Measurements from ENCODE around the gene FSHR. TPM values are rescaled to one million over a fixed set of nuclear protein-coding genes. Genes with fewer than 3 reads are reported as not detected.

FSHR gene
- total RNA-seq, 1 experiment from 2014 or later = not detected

DNA sequence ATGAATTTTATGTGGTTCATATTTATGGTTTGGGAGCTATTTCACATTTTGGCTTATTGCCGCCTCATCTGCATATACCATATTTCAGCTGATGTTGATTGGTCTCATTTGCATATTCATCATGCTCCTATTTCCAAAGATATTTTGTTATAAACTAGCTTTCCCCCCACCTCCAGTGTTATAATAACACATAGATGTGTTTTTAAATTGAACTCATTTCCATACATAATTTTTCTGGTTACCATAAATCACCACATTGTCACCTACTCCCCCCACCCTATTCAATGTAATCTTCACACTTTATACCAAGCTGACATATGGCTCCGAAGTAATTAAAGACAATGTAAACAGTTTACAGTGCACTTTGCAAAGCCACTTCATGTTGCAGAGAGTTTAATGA, 101.2 kb downstream of the FSHR start:
- Histone ChIP-seq H3K27me3 (ENCODE audit: low read length) (no peaks in the 10 kb centered on the region), H3K36me3 (ENCODE audit: insufficient read depth, low read length) (no peaks in the 10 kb centered on the region), H3K9me2 (replicated peaks; ENCODE audit: insufficient read depth, low read length) (no peaks in the 10 kb centered on the region), H3K4me3 (ENCODE audit: low read length) (no peak overlapping the region), H3K79me2 (ENCODE audit: low read length) (no peaks in the 10 kb centered on the region), H2AFZ (ENCODE audit: low read length) (no peak overlapping the region), H3K4me1 (ENCODE audit: low read length) (no peaks in the 10 kb centered on the region), H3K9me3 (ENCODE audit: low read length) (0 out of 2 replicates have a peak, but pooled peaks cover 6% of the 10 kb centered on the region), H4K20me1 (ENCODE audit: insufficient read depth, low read depth, low read length) (no peaks in the 10 kb centered on the region), H3K27ac (ENCODE audit: low read length) (no peak overlapping the region), H3K4me2 (ENCODE audit: low read depth, low read length, poor library complexity, severe bottlenecking) (no peak overlapping the region), H3K9ac (ENCODE audit: low read length) (no peak overlapping the region)
- no peak for DNase-seq

DNA sequence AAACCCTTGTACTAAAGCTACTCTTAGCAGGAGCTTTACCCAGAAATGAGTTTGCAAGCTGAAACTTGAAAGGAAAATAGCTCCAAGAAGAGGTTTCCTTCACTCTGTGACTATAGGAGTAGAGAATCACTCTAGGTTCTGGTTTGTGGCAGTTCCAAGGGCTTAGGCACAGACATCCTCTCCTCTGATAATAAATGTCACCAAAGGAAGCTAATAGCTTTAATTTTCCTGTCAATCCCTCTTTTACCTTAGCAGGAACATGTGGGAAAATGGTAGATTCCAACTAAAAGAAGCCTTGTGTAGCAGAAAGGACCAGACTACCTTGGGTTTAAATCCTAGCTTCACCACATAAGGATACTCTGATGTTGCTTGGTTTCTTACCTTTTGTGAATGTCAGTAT, 104.0 kb downstream of the FSHR start:
- H3K4me2 ChIP-seq (ENCODE audit: low read depth, low read length, poor library complexity, severe bottlenecking) = no peak overlapping the region

DNA sequence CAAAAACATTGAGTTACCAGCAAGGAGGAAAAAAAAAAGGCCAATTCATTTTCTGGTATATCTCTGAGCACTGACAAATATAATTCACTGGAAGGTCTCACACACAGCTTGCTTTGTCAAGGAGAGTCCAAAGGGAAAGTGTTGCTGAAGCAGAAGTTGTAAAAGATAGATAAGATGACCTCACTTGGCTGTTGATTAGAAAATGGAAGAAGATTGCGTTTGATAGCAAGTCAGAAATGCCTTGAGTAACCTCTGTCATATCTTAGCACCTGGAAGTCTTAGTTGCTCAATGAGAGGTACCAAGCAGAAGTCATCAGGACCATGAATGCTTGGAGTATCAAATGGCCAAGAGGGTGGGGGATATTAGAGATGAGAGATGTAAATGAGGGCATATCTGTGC, 105.2 kb downstream of the FSHR start:
- H3K36me3 ChIP-seq (ENCODE audit: insufficient read depth, low read length) = no peaks in the 10 kb centered on the region
- H4K20me1 ChIP-seq (ENCODE audit: insufficient read depth, low read depth, low read length) = no peaks in the 10 kb centered on the region
- no peaks in the 10 kb centered on the region for H3K9me2 ChIP-seq (replicated peaks; ENCODE audit: insufficient read depth, low read length)
- H3K79me2 ChIP-seq (ENCODE audit: low read length) = no peaks in the 10 kb centered on the region
- no peaks in the 10 kb centered on the region for H3K4me1 ChIP-seq (ENCODE audit: low read length)
- H3K4me3 ChIP-seq (ENCODE audit: low read length) = no peak overlapping the region
- no peak overlapping the region for H3K9ac ChIP-seq (ENCODE audit: low read length)
- no peaks in the 10 kb centered on the region for H3K9me3 ChIP-seq (ENCODE audit: low read length)
- no peak overlapping the region for H3K4me2 ChIP-seq (ENCODE audit: low read depth, low read length, poor library complexity, severe bottlenecking)
- DNase-seq = no peak
- no peak overlapping the region for H3K27ac ChIP-seq (ENCODE audit: low read length)
- no peaks in the 10 kb centered on the region for H3K27me3 ChIP-seq (ENCODE audit: low read length)
- H2AFZ ChIP-seq (ENCODE audit: low read length) = no peak overlapping the region

More for the DNA sequence above, 104.0 kb downstream of the FSHR start:
- Histone ChIP-seq H4K20me1 (ENCODE audit: insufficient read depth, low read depth, low read length) (no peaks in the 10 kb centered on the region), H2AFZ (ENCODE audit: low read length) (no peak overlapping the region), H3K79me2 (ENCODE audit: low read length) (no peaks in the 10 kb centered on the region), H3K9ac (ENCODE audit: low read length) (no peak overlapping the region), H3K27me3 (ENCODE audit: low read length) (no peaks in the 10 kb centered on the region), H3K4me3 (ENCODE audit: low read length) (no peak overlapping the region), H3K36me3 (ENCODE audit: insufficient read depth, low read length) (no peaks in the 10 kb centered on the region), H3K27ac (ENCODE audit: low read length) (no peak overlapping the region), H3K9me3 (ENCODE audit: low read length) (0 out of 2 replicates have a peak, but pooled peaks cover 4% of the 10 kb centered on the region), H3K9me2 (replicated peaks; ENCODE audit: insufficient read depth, low read length) (no peaks in the 10 kb centered on the region), H3K4me1 (ENCODE audit: low read length) (no peaks in the 10 kb centered on the region)
- DNase-seq = no peak

DNA sequence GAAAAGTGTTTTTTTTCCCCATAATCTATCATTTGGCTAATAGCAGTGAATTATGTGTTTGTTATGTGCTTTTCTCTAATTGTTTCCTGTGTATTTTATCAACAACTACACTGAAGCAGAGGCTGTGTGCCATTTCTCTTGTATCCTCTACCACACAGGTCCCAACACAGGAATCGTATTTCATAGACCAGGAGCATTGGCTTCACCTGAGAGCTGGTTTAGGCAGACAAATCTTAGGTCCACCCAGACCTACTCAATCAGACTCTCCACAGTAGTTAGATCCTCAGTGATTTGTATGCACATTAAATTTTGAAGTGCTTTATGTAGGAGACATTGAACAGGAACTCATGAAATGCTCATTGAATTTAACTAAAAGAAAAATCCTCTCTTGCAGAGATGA, 109.2 kb downstream of the FSHR start:
- no peak overlapping the region for H3K27ac ChIP-seq (ENCODE audit: low read length)
- H3K36me3 ChIP-seq (ENCODE audit: insufficient read depth, low read length) = no peaks in the 10 kb centered on the region
- H3K79me2 ChIP-seq (ENCODE audit: low read length) = no peaks in the 10 kb centered on the region
- H3K4me2 ChIP-seq (ENCODE audit: low read depth, low read length, poor library complexity, severe bottlenecking) = no peak overlapping the region
- no peak overlapping the region for H3K9ac ChIP-seq (ENCODE audit: low read length)
- H2AFZ ChIP-seq (ENCODE audit: low read length) = no peak overlapping the region
- no peak overlapping the region for H3K4me3 ChIP-seq (ENCODE audit: low read length)
- no peak for DNase-seq
- no peaks in the 10 kb centered on the region for H3K4me1 ChIP-seq (ENCODE audit: low read length)
- H3K27me3 ChIP-seq (ENCODE audit: low read length) = no peaks in the 10 kb centered on the region
- no peaks in the 10 kb centered on the region for H3K9me3 ChIP-seq (ENCODE audit: low read length)
- H3K9me2 ChIP-seq (replicated peaks; ENCODE audit: insufficient read depth, low read length) = no peaks in the 10 kb centered on the region
- H4K20me1 ChIP-seq (ENCODE audit: insufficient read depth, low read depth, low read length) = no peaks in the 10 kb centered on the region

DNA sequence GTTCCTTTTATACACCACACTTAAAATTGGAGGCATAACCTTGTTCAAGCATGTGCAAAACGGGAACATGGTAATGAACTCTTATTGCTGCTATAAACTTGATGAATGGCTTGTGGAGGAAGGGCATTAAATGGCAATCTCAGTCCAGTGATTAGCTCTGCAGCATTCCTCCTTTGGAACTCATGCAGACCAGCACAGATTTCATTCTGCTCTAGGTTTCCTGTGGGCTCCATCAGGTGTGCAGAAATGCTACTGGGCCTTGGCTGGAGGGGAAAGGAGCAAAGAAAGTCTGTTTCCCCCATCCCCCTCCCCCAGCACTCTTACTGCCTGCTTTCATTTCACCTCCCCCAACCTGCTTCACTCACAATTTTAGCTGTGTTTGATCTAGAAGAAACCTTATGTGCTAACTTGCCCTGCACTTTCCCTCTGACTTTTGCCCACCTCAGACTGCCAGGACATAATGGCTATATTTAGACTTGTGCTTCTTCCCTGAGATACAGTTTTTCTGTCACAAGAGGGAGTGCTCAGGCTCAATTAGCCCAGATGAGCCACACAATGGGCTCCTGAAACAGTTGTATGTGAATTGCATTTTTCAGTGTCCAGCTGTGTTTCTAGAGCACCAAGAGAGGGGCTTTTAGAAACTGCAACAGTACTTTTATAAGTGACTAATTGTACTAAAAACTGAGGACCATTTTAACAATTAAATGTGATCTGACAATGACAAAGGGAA, 109.8 kb downstream of the FSHR start:
- Histone ChIP-seq H3K27ac (ENCODE audit: low read length) (no peak overlapping the region), H3K27me3 (ENCODE audit: low read length) (no peaks in the 10 kb centered on the region), H4K20me1 (ENCODE audit: insufficient read depth, low read depth, low read length) (no peaks in the 10 kb centered on the region), H3K79me2 (ENCODE audit: low read length) (no peaks in the 10 kb centered on the region), H3K9me2 (replicated peaks; ENCODE audit: insufficient read depth, low read length) (no peaks in the 10 kb centered on the region), H3K36me3 (ENCODE audit: insufficient read depth, low read length) (no peaks in the 10 kb centered on the region), H2AFZ (ENCODE audit: low read length) (no peak overlapping the region), H3K4me3 (ENCODE audit: low read length) (no peak overlapping the region), H3K9me3 (ENCODE audit: low read length) (no peaks in the 10 kb centered on the region), H3K4me1 (ENCODE audit: low read length) (no peaks in the 10 kb centered on the region), H3K4me2 (ENCODE audit: low read depth, low read length, poor library complexity, severe bottlenecking) (no peak overlapping the region), H3K9ac (ENCODE audit: low read length) (no peak overlapping the region)
- DNase-seq = no peak

DNA sequence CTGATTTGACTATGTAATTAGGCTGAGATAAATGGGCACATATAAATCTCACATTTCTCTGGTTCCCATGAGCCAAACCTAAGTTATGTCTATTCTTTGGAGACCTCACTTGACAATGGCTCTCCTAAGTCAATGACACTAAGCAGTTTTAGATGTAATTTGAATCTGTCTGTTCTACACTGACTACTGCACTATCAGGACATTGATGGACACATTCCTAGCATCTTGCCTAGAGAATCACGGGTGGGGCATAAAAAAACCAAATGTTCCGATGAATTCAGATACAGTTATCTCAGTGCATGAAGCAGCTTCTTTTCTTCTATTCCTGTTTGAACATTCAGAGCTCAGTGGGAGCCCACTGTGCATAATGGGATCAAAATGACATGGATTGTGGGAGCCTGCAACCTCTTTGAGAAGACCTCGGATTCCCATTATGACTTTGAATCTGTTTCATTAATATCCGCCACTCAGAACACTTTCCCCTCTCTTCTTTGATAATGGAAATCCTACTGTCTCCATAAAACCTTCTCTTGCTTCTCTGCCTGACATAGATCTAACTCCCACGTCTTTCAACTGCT, 110.8 kb downstream of the FSHR start:
- Histone ChIP-seq H3K9me3 (ENCODE audit: low read length) (no peaks in the 10 kb centered on the region), H2AFZ (ENCODE audit: low read length) (no peak overlapping the region), H3K9me2 (replicated peaks; ENCODE audit: insufficient read depth, low read length) (no peaks in the 10 kb centered on the region), H3K4me3 (ENCODE audit: low read length) (no peak overlapping the region), H3K4me1 (ENCODE audit: low read length) (no peaks in the 10 kb centered on the region), H3K9ac (ENCODE audit: low read length) (no peak overlapping the region), H3K27me3 (ENCODE audit: low read length) (no peaks in the 10 kb centered on the region), H3K36me3 (ENCODE audit: insufficient read depth, low read length) (no peaks in the 10 kb centered on the region), H3K79me2 (ENCODE audit: low read length) (no peaks in the 10 kb centered on the region), H3K27ac (ENCODE audit: low read length) (no peak overlapping the region), H3K4me2 (ENCODE audit: low read depth, low read length, poor library complexity, severe bottlenecking) (no peak overlapping the region), H4K20me1 (ENCODE audit: insufficient read depth, low read depth, low read length) (no peaks in the 10 kb centered on the region)
- no peak for DNase-seq

DNA sequence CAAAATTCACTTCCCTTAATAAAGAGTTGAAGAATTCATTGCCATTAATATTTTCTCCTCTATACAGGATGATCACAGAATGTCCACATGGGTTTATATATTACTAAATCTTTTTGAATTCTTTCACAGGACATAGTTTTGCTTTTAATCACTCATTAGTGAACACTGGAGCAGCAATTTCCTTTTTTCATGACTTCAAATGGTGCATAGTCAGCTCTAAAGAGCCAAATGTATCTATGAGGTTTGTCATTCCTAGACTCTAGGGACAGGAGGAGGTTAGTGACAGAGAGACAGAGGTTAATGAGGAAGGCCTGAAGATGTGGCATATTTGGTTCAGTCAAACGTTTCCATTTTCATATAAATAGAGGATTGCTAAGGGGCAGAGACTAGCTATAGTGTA, 111.8 kb downstream of the FSHR start:
- Histone ChIP-seq H3K9ac (ENCODE audit: low read length) (no peak overlapping the region), H3K27ac (ENCODE audit: low read length) (no peak overlapping the region), H3K27me3 (ENCODE audit: low read length) (no peaks in the 10 kb centered on the region), H3K9me2 (replicated peaks; ENCODE audit: insufficient read depth, low read length) (no peaks in the 10 kb centered on the region), H2AFZ (ENCODE audit: low read length) (no peak overlapping the region), H3K79me2 (ENCODE audit: low read length) (no peaks in the 10 kb centered on the region), H3K4me1 (ENCODE audit: low read length) (no peaks in the 10 kb centered on the region), H3K4me3 (ENCODE audit: low read length) (no peak overlapping the region), H3K36me3 (ENCODE audit: insufficient read depth, low read length) (no peaks in the 10 kb centered on the region), H3K4me2 (ENCODE audit: low read depth, low read length, poor library complexity, severe bottlenecking) (no peak overlapping the region), H3K9me3 (ENCODE audit: low read length) (no peaks in the 10 kb centered on the region), H4K20me1 (ENCODE audit: insufficient read depth, low read depth, low read length) (no peaks in the 10 kb centered on the region)
- DNase-seq = no peak

DNA sequence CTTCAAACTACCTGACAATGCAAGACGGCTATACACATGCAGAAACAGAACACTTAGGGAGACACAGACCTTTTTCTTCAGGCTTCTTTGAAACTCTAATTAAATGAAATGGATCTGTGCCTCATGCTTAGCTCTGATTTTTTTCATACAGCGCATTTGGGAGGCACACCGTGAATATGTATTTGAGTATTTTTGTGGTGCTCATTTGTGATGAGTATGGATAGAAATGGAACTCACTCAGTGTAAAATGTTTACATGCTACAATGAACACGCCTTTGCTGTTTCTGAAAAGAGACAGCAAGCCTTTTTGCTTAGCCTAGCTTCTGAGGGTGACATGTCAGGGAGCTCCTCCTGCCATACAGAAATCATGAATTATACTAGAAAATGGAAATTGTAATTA, 113.3 kb downstream of the FSHR start:
- no peaks in the 10 kb centered on the region for H3K36me3 ChIP-seq (ENCODE audit: insufficient read depth, low read length)
- H3K27ac ChIP-seq (ENCODE audit: low read length) = no peak overlapping the region
- H3K27me3 ChIP-seq (ENCODE audit: low read length) = no peaks in the 10 kb centered on the region
- no peak for DNase-seq
- H4K20me1 ChIP-seq (ENCODE audit: insufficient read depth, low read depth, low read length) = no peaks in the 10 kb centered on the region
- H3K4me2 ChIP-seq (ENCODE audit: low read depth, low read length, poor library complexity, severe bottlenecking) = no peak overlapping the region
- no peaks in the 10 kb centered on the region for H3K9me2 ChIP-seq (replicated peaks; ENCODE audit: insufficient read depth, low read length)
- H3K4me1 ChIP-seq (ENCODE audit: low read length) = no peaks in the 10 kb centered on the region
- H3K4me3 ChIP-seq (ENCODE audit: low read length) = no peak overlapping the region
- no peak overlapping the region for H3K9ac ChIP-seq (ENCODE audit: low read length)
- no peak overlapping the region for H2AFZ ChIP-seq (ENCODE audit: low read length)
- no peaks in the 10 kb centered on the region for H3K79me2 ChIP-seq (ENCODE audit: low read length)
- H3K9me3 ChIP-seq (ENCODE audit: low read length) = no peaks in the 10 kb centered on the region

All from Karpas-422 (cell line).